Measurements from ENCODE around the gene C5AR2.

- TF ChIP-seq CTCF (IDR thresholded peaks at IDR 0.05; ENCODE audit: low read length) (no peak), EZH2 (IDR thresholded peaks at IDR 0.05; ENCODE audit: borderline replicate concordance, low read length) (no peak)
These were observed 21.7 kb upstream of the C5AR2 start for GRCh38 chr19:47310323-47310722.

Measured in OCI-LY1 (cell line).